Measurements from ENCODE around the gene PLAAT3.
A peak's percentile ranks its signal among the peaks of the same experiment; 100 is the strongest.
"Not testable (repeated sequence)": the region's sequence is repeated elsewhere in the genome, so short reads cannot be mapped to it uniquely, and the experiment has no call there.

The PLAAT3 gene

GRCh38 chr11:63567044-63567840 is 47.0 kb downstream of the PLAAT3 start:
- DNase-seq (ENCODE audit: low read depth, low spot score) = peak; percentile 55

DNA sequence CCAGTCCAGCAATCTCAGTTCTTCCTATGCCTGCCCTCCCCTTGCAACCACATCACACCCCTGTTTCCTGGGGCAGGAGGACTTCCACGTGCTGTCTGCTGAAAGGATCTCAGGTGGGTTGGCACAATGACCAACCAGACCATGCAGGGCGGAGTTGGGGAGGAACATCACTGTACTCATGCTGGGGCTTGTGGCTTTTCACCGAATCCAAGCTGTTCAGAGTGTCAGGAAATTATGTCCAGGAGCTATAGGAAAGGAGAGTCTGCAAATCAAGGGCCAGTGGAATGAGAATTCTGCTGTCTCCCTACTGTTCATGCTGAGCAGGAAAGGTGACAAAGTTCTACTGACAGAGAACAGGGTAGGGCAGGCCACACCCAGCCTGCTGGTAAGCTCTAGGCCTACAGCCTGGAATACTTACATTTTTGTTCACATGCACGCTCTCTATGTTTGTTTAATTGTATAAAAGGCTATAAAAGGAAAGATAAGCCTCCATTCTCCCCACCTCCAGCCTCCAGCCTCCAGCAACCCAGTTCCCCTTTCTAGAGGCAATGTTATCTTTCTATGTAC is 49.4 kb downstream of the PLAAT3 start:
- DNase-seq (ENCODE audit: low read depth, low spot score) = no peak

DNA sequence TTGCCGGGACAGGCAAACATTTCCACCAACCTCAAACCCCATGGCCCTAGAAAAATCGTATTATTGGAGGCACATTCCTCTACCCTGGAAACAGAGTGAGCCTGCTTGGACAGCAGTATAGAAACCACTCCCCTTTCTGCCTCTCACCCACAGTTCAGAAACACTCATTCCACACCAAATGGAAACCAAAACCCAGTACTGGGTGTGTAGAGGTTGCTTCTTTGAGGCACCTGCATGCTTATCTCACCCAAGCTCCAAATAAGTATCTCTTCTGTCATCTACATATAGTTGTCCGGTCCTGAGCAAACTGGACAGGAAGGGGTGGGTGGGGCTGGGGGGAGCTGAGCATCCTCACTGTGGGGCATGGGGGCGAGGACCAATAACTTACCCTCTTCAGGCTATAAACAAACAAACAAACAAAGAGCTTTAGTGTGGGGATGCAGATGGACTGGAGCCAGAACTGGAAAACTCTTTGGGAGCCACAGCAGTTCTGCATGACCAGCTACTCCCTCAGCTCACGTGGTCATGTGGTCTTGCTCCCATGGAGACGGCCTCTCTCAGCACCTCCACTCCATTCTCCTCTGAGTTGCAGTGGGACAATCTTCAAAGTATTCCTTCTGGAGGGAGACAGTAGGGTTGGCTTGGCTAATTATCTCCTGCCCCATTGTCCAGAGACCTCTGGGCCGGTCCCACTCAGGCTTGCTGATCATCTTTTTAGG is 50.0 kb downstream of the PLAAT3 start:
- no peak for DNase-seq (ENCODE audit: low read depth, low spot score)

DNA sequence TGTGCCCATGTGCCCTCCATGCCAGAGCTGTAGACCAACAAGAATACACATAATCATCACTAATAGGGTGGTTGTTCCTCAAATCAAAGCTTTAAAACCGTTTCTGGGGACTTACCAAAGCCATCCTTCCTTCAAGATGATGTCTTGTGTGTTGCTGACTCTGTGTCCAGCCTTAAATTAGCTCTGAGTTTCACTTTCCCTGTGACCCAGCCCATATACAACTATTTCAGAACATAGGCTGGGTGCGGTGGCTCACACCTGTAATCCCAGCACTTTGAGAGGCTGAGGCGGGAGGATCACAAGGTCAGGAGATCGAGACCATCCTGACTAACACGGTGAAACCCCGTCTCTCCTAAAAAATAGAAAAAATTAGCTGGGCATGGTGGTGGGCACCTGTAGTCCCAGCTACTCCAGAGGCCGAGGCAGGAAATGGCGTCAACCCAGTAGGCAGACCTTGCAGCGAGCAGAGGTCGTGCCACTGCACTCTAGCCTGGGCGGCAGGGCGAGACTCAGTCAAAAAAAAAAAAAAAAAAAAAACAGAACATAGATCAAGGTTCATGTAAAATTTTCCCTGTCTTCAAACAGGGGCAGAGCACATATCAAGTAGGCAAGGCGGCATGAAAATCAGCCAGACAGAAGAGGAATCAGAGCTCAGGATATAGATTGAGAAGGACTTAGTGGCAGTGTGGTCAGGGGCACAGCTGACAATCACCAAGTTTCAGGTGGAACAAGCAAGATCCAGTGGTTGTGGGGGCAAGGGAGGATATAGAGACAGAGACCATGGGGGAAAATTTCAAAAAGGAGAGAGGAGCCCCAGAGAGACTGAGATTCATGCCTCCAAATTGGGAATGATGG is 50.8 kb downstream of the PLAAT3 start, which contains the start of gene PLAAT2:
Gene PLAAT2 (minus strand): TSS at position 179 of the 855 bp plus-strand sequence. CDS start 55 bp downstream, at position 124.
- no peak for DNase-seq (ENCODE audit: low read depth, low spot score)

DNA sequence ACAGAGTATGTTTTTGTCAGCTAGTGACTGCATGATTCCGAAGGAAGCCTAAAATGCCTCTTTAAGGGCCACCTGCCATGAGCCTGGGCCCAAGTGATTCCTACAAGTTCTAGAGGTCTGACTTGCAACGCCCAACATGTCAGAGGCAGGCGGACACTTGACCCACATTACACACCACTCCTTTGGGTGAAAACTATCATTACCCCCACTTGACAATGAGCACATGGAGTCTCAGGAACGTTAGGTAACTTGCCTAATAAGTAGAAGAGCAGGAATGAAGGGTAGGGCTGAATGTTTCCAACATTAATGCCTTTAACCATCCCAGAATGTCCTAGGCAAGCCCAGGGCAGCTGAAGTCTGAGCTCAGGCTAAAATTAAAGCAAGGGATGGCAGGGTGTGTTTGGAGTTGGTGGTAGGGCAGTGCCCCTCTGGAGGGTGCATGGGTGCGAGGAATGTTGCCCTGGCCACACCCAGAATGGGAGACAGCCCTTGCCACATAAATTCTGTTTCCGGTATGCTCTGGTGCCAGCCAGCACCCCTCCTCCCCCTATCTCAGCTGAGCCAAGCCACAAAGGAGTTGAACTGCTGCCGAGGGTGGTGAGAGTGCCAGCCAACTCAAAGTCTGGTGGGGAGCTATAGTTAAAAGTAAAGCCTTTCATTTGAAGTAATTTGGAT is 53.6 kb downstream of the PLAAT3 start:
- no peak for DNase-seq (ENCODE audit: low read depth, low spot score)

GRCh38 chr11:63558459-63559157 is 55.6 kb downstream of the PLAAT3 start:
- no peak for DNase-seq (ENCODE audit: low read depth, low spot score)

DNA sequence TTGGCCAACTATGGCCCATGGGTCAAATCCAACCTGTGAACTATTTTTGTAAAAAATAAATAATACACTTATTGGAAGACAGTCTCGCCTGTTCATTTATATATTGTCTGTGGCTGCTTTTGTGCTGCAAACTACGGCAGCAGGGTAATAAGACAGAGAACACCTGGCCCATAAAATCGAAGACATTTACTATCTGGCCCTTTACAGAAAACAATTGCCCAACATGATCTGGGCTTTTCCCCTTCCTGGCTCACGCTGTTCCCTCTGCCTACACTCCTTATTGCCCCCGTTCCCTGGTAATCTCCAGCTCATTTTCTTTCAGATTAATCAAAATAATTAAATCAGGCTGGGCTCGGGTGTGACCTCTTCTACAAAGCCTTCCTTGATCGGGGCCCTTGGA is 56.7 kb downstream of the PLAAT3 start:
- DNase-seq (ENCODE audit: low read depth, low spot score) = no peak

- DNase-seq (ENCODE audit: low read depth, low spot score) = no peak
Observed at GRCh38 chr11:63556404-63557013, 57.7 kb downstream of the PLAAT3 start.

GRCh38 chr11:63554877-63555223 is 59.4 kb downstream of the PLAAT3 start:
- DNase-seq (ENCODE audit: low read depth, low spot score) = no peak

GRCh38 chr11:63553759-63554158 is 60.5 kb downstream of the PLAAT3 start:
- DNase-seq (ENCODE audit: low read depth, low spot score) = no peak

DNA sequence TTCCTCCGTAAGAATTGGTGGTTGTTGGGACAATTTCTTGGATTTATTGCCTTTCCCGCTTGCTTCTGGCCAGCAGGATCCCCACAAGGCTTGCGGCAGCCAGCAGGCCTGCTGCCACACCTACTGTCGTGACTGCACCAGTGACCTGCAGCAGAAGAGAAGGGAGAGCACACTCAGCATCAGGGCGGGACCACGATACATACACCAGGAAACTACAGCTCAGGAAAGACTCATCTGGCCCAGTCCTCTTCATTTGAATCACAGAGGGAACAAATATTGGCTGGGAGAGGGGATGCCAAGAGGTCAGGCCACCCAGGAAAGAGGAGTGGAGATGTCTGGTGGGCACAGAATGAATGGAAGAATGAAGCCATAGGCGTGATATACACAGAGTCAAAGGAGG is 61.3 kb downstream of the PLAAT3 start:
- DNase-seq (ENCODE audit: low read depth, low spot score) = no peak

DNA sequence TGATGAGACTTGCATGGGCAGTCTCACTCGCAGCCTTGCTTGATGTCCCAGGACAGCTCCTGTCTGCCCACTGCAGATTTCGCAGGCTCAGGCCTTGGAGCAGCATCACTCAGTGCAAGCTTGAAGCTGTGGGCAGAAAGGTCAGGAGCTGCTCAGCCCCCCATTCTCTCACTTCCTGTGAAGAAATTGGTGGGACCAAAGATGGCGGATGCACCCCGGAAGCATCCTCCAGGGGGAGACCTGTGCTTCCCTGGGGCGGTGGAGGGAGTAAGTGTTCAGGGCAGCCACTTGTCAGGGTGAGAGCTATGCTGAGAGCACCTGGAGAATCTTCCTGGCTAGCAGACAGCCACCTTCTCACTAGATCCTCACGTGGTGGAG is 62.4 kb downstream of the PLAAT3 start:
- DNase-seq (ENCODE audit: low read depth, low spot score) = no peak

DNA sequence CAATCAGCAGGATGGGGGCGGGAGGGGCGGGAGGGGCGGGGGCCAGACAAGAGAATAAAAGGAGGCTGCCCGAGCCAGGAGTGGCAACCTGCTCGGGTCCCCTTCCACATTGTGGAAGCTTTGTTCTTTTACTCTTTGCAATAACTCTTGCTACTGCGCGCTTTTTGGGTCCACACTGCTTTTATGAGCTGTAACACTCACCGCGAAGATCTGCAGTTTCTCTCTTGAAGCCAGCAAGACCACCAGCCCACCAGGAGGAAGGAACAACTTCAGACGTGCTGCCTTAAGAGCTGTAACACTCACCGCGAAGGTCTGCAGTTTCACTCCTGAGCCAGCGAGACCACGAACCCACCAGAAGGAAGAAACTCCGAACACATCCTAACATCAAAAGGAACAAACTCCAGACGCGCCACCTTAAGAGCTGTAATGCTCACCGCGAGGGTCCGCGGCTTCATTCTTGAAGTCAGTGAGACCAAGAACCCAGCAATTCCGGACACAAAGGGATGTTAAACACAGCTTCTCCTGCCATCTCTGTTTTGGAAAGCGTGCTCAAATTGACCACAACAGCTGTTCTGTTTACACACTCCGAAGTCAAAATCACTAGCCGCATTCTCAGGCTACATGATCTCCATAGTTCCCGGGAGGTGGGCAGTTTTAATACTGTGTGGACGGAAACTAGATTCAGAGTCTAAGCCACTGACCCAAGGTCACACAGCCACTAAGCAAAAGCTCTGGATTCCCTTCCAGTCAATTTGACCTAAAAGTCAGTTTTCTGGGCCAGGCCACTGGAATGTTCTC is 62.9 kb downstream of the PLAAT3 start:
- no peak for DNase-seq (ENCODE audit: low read depth, low spot score)

- not testable (repeated sequence) for DNase-seq (ENCODE audit: low read depth, low spot score)
Observed at GRCh38 chr11:63550156-63550700, 64.0 kb downstream of the PLAAT3 start.

- DNase-seq (ENCODE audit: low read depth, low spot score) = no peak
Observed at GRCh38 chr11:63549411-63549810, 64.8 kb downstream of the PLAAT3 start.

DNA sequence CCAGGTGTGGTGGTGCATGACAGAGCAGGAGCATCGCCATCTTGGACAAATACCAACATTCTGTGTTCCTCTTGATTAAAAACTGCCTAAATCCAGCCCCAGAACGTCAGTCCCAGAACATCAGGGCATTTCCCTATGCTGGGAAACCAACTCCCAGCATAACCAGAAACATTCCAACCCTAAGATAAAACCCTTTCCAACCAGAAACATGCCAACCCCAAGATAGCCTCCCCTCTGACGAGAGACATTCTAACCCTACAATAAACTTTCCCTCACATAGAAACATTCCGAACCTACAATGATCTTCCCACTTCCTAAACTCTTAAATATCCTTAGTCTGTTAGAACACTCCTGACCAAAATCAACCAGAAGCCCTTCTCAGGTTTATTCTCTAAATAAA is 66.1 kb downstream of the PLAAT3 start:
- DNase-seq (ENCODE audit: low read depth, low spot score) = no peak

GRCh38 chr11:63547061-63547460 is 67.2 kb downstream of the PLAAT3 start:
- DNase-seq (ENCODE audit: low read depth, low spot score) = no peak

DNA sequence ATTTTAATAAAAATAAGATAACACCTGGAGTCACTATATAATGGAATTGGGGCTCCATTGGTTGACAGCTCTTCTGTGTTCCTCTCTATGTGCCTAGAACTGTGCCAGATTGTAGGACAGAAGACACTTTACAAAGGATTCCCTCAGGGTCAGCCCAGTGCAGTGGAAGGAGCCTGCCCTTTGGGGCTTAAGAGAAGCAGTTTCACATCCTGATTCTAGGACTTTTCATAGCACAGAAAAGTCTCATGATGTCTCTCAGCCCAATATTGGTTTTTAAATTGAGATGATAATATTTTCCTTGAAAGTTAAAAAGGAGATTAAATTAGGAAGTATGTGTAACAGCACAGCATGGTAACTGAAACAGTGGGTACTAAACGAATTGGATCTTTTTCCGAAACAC is 70.5 kb downstream of the PLAAT3 start:
- no peak for DNase-seq (ENCODE audit: low read depth, low spot score)

DNA sequence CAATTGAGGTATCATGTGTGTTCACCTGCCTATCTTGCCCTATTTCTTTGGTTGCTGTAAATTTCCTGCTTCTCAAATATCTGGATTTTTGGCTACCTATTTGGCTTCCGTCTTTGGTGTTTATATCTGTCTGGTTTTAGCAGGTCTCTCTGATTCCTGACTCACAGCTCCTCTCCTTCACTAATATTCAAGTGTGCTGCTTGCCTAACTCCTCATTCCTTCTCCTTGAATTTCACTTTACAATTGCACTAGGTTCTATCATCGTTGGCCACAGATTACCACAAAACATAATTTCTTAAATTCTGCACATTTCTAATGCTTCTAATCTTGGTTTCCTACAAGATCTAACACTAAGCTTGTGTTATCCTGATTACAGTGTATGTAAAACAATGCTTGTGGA is 71.7 kb downstream of the PLAAT3 start:
- DNase-seq (ENCODE audit: low read depth, low spot score) = not testable (repeated sequence)
